OCI-LY1 (cell line): ENCODE measurements around the gene TRIM54.

ENCODE experiments used
- H2AFZ ChIP-seq: fragments of 200-600 bp; sonication (generic), shearing (Covaris generic); 2 replicates; pipeline ENCODE4 v1.6.0; 2014; ENCODE audit warnings: antibody characterized with exemption, mild to moderate bottlenecking, low read length
- H3F3A ChIP-seq: fragments of 200-600 bp; sonication (generic), shearing (Covaris generic); 2 replicates; pipeline ENCODE4 v1.6.0; 2014; ENCODE audit warnings: mild to moderate bottlenecking, antibody characterized with exemption, low read length, moderate library complexity; ENCODE audit not compliant: insufficient read depth
- H3K27ac ChIP-seq: fragments of 200-600 bp; sonication (generic); 2 replicates; pipeline ENCODE4 v1.5.1; 2014; ENCODE audit warnings: low read length, mixed run types, mild to moderate bottlenecking, low read depth; ENCODE audit not compliant: poor library complexity, severe bottlenecking
- H3K27me3 ChIP-seq: fragments of 200-600 bp; sonication (generic); 2 replicates; pipeline ENCODE4 v1.6.0; 2014; ENCODE audit warnings: antibody characterized with exemption, mild to moderate bottlenecking, low read length, moderate library complexity; ENCODE audit not compliant: insufficient read depth
- H3K36me3 ChIP-seq: fragments of 200-600 bp; sonication (generic); 2 replicates; pipeline ENCODE4 v1.6.1; 2014; ENCODE audit warnings: mild to moderate bottlenecking, antibody characterized with exemption, low read length, moderate library complexity, mixed read lengths; ENCODE audit not compliant: insufficient read depth
- H3K4me1 ChIP-seq: fragments of 200-600 bp; sonication (generic); 2 replicates; pipeline ENCODE4 v1.5.1; 2014; ENCODE audit warnings: mild to moderate bottlenecking, low read length, moderate library complexity; ENCODE audit not compliant: insufficient read depth, severe bottlenecking
- H3K4me2 ChIP-seq: fragments of 200-600 bp; sonication (generic), shearing (Covaris generic); 2 replicates; pipeline ENCODE4 v1.6.1; 2014; ENCODE audit warnings: low read length
- H3K4me3 ChIP-seq: fragments of 200-600 bp; sonication (generic); 2 replicates; pipeline ENCODE4 v1.5.1; 2014; ENCODE audit warnings: low read length, low read depth, mild to moderate bottlenecking, mixed read lengths; ENCODE audit not compliant: poor library complexity, severe bottlenecking
- H3K79me2 ChIP-seq: fragments of 200-600 bp; shearing (Covaris generic); 2 replicates; pipeline ENCODE4 v1.6.1; 2016; ENCODE audit warnings: mixed run types, low read length, mixed read lengths; ENCODE audit not compliant: insufficient read depth
- H3K9ac ChIP-seq: fragments of 200-600 bp; sonication (generic), shearing (Covaris generic); 2 replicates; pipeline ENCODE4 v1.6.1; 2014; ENCODE audit warnings: mild to moderate bottlenecking, low read length, mixed read lengths
- H3K9me2 ChIP-seq: fragments of 200-600 bp; sonication (generic), shearing (Covaris generic); 2 replicates; pipeline ENCODE4 v1.6.1; 2014; ENCODE audit warnings: low read depth, mild to moderate bottlenecking, low read length, mixed read lengths
- H3K9me3 ChIP-seq: fragments of 200-600 bp; shearing (Covaris generic); 2 replicates; pipeline ENCODE4 v1.6.1; 2014; ENCODE audit warnings: low read length, mixed read lengths
- H4K20me1 ChIP-seq: fragments of 200-600 bp; sonication (generic), shearing (Covaris generic); 2 replicates; pipeline ENCODE4 v1.6.0; 2016; ENCODE audit warnings: mild to moderate bottlenecking, low read length; ENCODE audit not compliant: insufficient read depth
- CTCF ChIP-seq: fragments of 200-600 bp; sonication (generic), shearing (Covaris generic); IDR thresholded peaks from 2 replicates; pipeline ENCODE4 v1.5.1; 2017; ENCODE audit warnings: mild to moderate bottlenecking, antibody characterized with exemption, low read length, moderate library complexity, mixed read lengths
- EZH2 ChIP-seq: fragments of 200-600 bp; sonication (generic), shearing (Covaris generic); IDR thresholded peaks from 2 replicates; pipeline ENCODE4 v1.8.0; 2017; ENCODE audit warnings: borderline replicate concordance, mixed run types, mild to moderate bottlenecking, antibody characterized with exemption, low read length, moderate library complexity, mixed read lengths

Gene TRIM54

GRCh38 chr2:27240406-27240805, 41.8 kb upstream of the TRIM54 start:
- no peaks in the 10 kb centered on the region for H3K27me3 ChIP-seq
- H3K27ac ChIP-seq: no peak overlapping the region
- H3K79me2 ChIP-seq: no peaks in the 10 kb centered on the region

GRCh38 chr2:27241761-27242613, 40.2 kb upstream of the TRIM54 start:
- H3F3A ChIP-seq: no peaks in the 10 kb centered on the region
- TF ChIP-seq CTCF (no peak), EZH2 (no peak)
- no peaks in the 10 kb centered on the region for H3K27me3 ChIP-seq
- peaks cover 83% of the 10 kb centered on the region for H3K36me3 ChIP-seq
- no peak overlapping the region for H3K4me2 ChIP-seq
- H3K27ac ChIP-seq: no peak overlapping the region
- no peaks in the 10 kb centered on the region for H3K9me3 ChIP-seq
- H3K9me2 ChIP-seq: no peaks in the 10 kb centered on the region
- no peaks in the 10 kb centered on the region for H3K79me2 ChIP-seq
- H3K4me1 ChIP-seq: no peaks in the 10 kb centered on the region
- H2AFZ ChIP-seq: no peak overlapping the region
- H4K20me1 ChIP-seq: no peaks in the 10 kb centered on the region
- H3K9ac ChIP-seq: no peak overlapping the region
- H3K4me3 ChIP-seq: no peak overlapping the region

More at GRCh38 chr2:27240406-27240805, 41.8 kb upstream of the TRIM54 start:
- Histone ChIP-seq H3K9me3 (no peaks in the 10 kb centered on the region), H3K36me3 (peaks cover 99% of the 10 kb centered on the region), H3K4me3 (no peak overlapping the region), H4K20me1 (no peaks in the 10 kb centered on the region), H3K9ac (no peak overlapping the region), H2AFZ (no peak overlapping the region), H3F3A (no peaks in the 10 kb centered on the region), H3K4me2 (no peak overlapping the region), H3K4me1 (no peaks in the 10 kb centered on the region), H3K9me2 (no peaks in the 10 kb centered on the region)
- TF ChIP-seq EZH2 (no peak), CTCF (no peak)

- Histone ChIP-seq H3K36me3 (peaks cover 77% of the 10 kb centered on the region), H3K4me2 (no peak overlapping the region), H3K9ac (no peak overlapping the region), H3K9me2 (no peaks in the 10 kb centered on the region), H3K4me1 (no peaks in the 10 kb centered on the region), H3F3A (no peaks in the 10 kb centered on the region; the same call in 1 of the 2 replicates), H4K20me1 (no peaks in the 10 kb centered on the region), H2AFZ (no peak overlapping the region), H3K27me3 (no peaks in the 10 kb centered on the region), H3K9me3 (no peaks in the 10 kb centered on the region), H3K79me2 (no peaks in the 10 kb centered on the region), H3K27ac (no peak overlapping the region), H3K4me3 (no peak overlapping the region)
- TF ChIP-seq CTCF: no peak
- no peak for TF ChIP-seq EZH2
Observed at GRCh38 chr2:27242614-27242951, 39.6 kb upstream of the TRIM54 start.
